Testis (tissue), 3 donors: ENCODE measurements around the gene DNAJC13. TPM values are rescaled to one million over a fixed set of nuclear protein-coding genes. Genes with fewer than 3 reads are reported as not detected.
"Not testable (repeated sequence)": the region's sequence is repeated elsewhere in the genome, so short reads cannot be mapped to it uniquely, and the experiment has no call there.

Experiments
- DNase-seq: peaks from one replicate; pipeline ENCODE4 v3.0.0-alpha.2; 2019
- H3K27ac ChIP-seq, 2 donors: fragments of 200-600 bp; sonication (generic); one replicate each; pipeline ENCODE4 v1.5.1; 2019
- H3K27me3 ChIP-seq: fragments of 200-600 bp; sonication (generic); one replicate; pipeline ENCODE4 v1.5.1; 2019
- H3K36me3 ChIP-seq: fragments of 200-600 bp; sonication (generic); one replicate; pipeline ENCODE4 v1.5.1; 2017; ENCODE audit warnings: low read depth; ENCODE audit errors: missing control alignments
- H3K4me1 ChIP-seq: fragments of 200-600 bp; sonication (generic); one replicate; pipeline ENCODE4 v1.5.1; 2019
- H3K4me3 ChIP-seq, 2 donors: fragments of 200-600 bp; sonication (generic); one replicate each; pipeline ENCODE4 v1.5.1; 2017 to 2019
- H3K9me3 ChIP-seq: fragments of 200-600 bp; sonication (generic); one replicate; pipeline ENCODE4 v1.5.1; 2017
- CTCF ChIP-seq, 3 experiments: fragments of 450-650 bp in 2 of 3; fragments of 200-600 bp in 1 of 3; sonication (generic) in 1 of 3; IDR thresholded peaks; one replicate each; pipeline ENCODE4 v1.5.1; 2016 to 2019; ENCODE audit warnings: antibody characterized with exemption in 3 of 3, mild to moderate bottlenecking in 2 of 3, moderate library complexity in 1 of 3
- POLR2A ChIP-seq: fragments of 450-650 bp; IDR thresholded peaks from one replicate; pipeline ENCODE4 v1.6.1; 2017; ENCODE audit warnings: antibody characterized with exemption, mild to moderate bottlenecking, moderate library complexity
- WGBS, 2 donors: methylation state at CpG; one replicate each; pipeline ENCODE4 v1.1.5; 2018; 5-methylcytosine and 5-hydroxymethylcytosine counted together
- intact Hi-C: fragments of 100-400 bp; cut with DNase I; formaldehyde crosslinking; loops from one replicate; pipeline ENCODE4 v1.15.1; 2023; ENCODE audit warnings: low total_unique reads
- polyA plus RNA-seq: library from polyadenylated mRNA; stranded (reverse); fragments of 350-450 nt; fragmentation: Illumina TruSeq; extraction: RNeasy Lipid Tissue Mini Kit (QIAGEN cat#74804); gene quantifications from one replicate; pipeline ENCODE4 v1.2.3, GENCODE V29; 2014; ENCODE audit warnings: low read depth, low replicate concordance; ENCODE audit not compliant: insufficient read depth
- total RNA-seq, 2 donors: library from RNA; depleted of rRNA; stranded (reverse); fragments of >200 nt; gene quantifications; one replicate each; pipeline ENCODE4 v1.2.3, GENCODE V29; 2016

DNAJC13 gene
- total and polyA plus RNA-seq, 3 donors from 2014 or later, result 16.8 to 54.4 (median 40.1) TPM

DNA sequence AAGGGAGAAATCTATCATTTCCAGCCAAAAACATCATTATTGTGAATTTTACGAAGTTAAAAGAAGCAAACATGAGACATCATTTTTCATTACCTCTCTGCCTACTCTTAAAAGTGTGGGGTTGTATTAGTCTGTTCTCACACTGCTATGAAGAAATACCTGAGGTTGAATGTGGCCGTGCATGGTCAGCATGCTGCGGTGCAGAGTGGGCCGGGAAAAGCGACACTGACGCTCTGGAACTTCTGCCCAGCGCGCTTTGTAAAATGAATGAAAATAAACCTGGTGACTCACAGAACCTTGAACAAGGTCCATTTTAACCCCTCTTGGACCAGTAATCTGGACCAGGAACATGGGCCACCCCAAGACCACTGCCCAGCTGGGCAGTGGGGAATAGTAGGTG, 31.0 kb upstream of the DNAJC13 start:
- TF ChIP-seq POLR2A (no peak), CTCF (IDR thresholded peaks at IDR 0.05) (no peak)
- no peaks in the 10 kb centered on the region for H3K9me3 ChIP-seq
- WGBS, 2 donors, result 89% methylated on average over 8 of the region's 8 CpGs
- DNase-seq, result no peak
- intact Hi-C loops, result no loop called here
- H3K4me1 ChIP-seq, result no peaks in the 10 kb centered on the region
- no peaks in the 10 kb centered on the region for H3K36me3 ChIP-seq
- H3K4me3 ChIP-seq, result no peak overlapping the region
- H3K27me3 ChIP-seq, result no peaks in the 10 kb centered on the region
- no peak overlapping the region for H3K27ac ChIP-seq

DNA sequence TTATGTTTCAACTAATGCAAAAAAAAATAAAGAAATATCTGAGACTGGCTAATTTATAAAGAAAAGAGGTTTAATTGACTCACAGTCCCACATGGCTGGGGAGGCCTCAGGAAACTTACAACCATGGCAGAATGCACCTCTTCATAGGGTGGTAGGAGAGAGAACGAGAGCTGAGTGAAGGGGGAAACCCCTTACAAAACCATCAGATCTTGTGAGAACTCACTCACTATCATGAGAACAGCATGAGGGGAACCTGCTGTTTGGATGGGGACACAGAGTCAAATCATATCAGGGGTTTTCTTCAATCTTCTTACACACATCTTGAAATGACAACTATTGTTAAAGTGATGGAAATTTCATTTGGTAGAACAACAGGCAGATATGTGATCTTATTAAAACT, 24.6 kb upstream of the DNAJC13 start:
- intact Hi-C loops, DNase-seq, H3K4me3 ChIP-seq, H3K27me3 ChIP-seq, H3K36me3 ChIP-seq, H3K4me1 ChIP-seq, H3K9me3 ChIP-seq, H3K27ac ChIP-seq: not testable (repeated sequence)
- WGBS, 2 donors, result 63 to 69% methylated on average over 1 of the region's 1 CpG

GRCh38 chr3:132394320-132394719, 23.0 kb upstream of the DNAJC13 start:
- Histone ChIP-seq H3K27me3 (no peaks in the 10 kb centered on the region), H3K4me3 (no peak overlapping the region), H3K9me3 (no peaks in the 10 kb centered on the region), H3K27ac (no peak overlapping the region), H3K36me3 (no peaks in the 10 kb centered on the region), H3K4me1 (no peaks in the 10 kb centered on the region)
- no peak for TF ChIP-seq CTCF (IDR thresholded peaks at IDR 0.05)
- TF ChIP-seq POLR2A, result no peak
- 26 to 27% methylated on average over 2 of the region's 2 CpGs for WGBS, 2 donors
- no peak for DNase-seq
- intact Hi-C loops, result no loop called here

- intact Hi-C loops, result no loop called here
- Histone ChIP-seq H3K36me3 (no peaks in the 10 kb centered on the region), H3K9me3 (no peaks in the 10 kb centered on the region), H3K4me3 (no peak overlapping the region), H3K27ac (no peak overlapping the region), H3K4me1 (no peaks in the 10 kb centered on the region), H3K27me3 (no peaks in the 10 kb centered on the region)
- DNase-seq, result no peak
- TF ChIP-seq CTCF (IDR thresholded peaks at IDR 0.05) (no peak), POLR2A (no peak)
- 73 to 84% methylated on average over 1 of the region's 1 CpG for WGBS, 2 donors
Observed at GRCh38 chr3:132395126-132395525, 22.2 kb upstream of the DNAJC13 start.

- Histone ChIP-seq H3K4me3 (peak overlapping the region in 1 of 2 donors; percentile 26), H3K27ac (no peak overlapping the region), H3K4me1 (no peaks in the 10 kb centered on the region), H3K9me3 (no peaks in the 10 kb centered on the region), H3K27me3 (no peaks in the 10 kb centered on the region), H3K36me3 (no peaks in the 10 kb centered on the region)
- no peak for DNase-seq
- intact Hi-C loops, result no loop called here
- WGBS, 2 donors, result 61 to 77% methylated on average over 9 to 24 of the region's 24 CpGs
- TF ChIP-seq CTCF (IDR thresholded peaks at IDR 0.05), result no peak
- TF ChIP-seq POLR2A, result no peak
Observed at GRCh38 chr3:132396255-132396654, 21.0 kb upstream of the DNAJC13 start.

- H3K27ac ChIP-seq, H3K36me3 ChIP-seq, H3K4me1 ChIP-seq, intact Hi-C loops, H3K9me3 ChIP-seq, H3K27me3 ChIP-seq, H3K4me3 ChIP-seq: not testable (repeated sequence)
- WGBS, 2 donors, result 73 to 75% methylated on average over 8 of the region's 8 CpGs
- peak; percentile 72 for DNase-seq
Observed at GRCh38 chr3:132396776-132397175, 20.5 kb upstream of the DNAJC13 start.
